HepG2 (cell line): Measurements from ENCODE around the gene SERTAD1. TPM values are rescaled to one million over a fixed set of nuclear protein-coding genes. Genes with fewer than 3 reads are reported as not detected.

Experiments
- BRF2 ChIP-seq: sonication (generic); formaldehyde crosslinking; IDR thresholded peaks from 2 replicates; pipeline ENCODE4 v1.8.1; 2022; ENCODE audit warnings: mild to moderate bottlenecking, missing genetic modification reagents
- CSRNP1 ChIP-seq: sonication (generic); formaldehyde crosslinking; IDR thresholded peaks from 2 replicates; pipeline ENCODE4 v1.8.1; 2023; ENCODE audit warnings: mild to moderate bottlenecking, missing genetic modification reagents
- FOXK2 ChIP-seq: fragments of 450-650 bp; IDR thresholded peaks from 2 replicates; pipeline ENCODE4 v1.6.1; 2016
- GTF3A ChIP-seq: sonication (generic); formaldehyde crosslinking; conservative IDR thresholded peaks from 2 replicates; pipeline ENCODE4 v1.4.0; 2020; ENCODE audit warnings: mild to moderate bottlenecking, missing genetic modification reagents
- HNRNPH1 ChIP-seq: fragments of 200-400 bp; formaldehyde crosslinking; optimal IDR thresholded peaks from 2 replicates; pipeline ENCODE3; 2017; ENCODE audit warnings: mild to moderate bottlenecking, low read depth, low read length
- KDM4B ChIP-seq: sonication (generic); formaldehyde crosslinking; IDR thresholded peaks from 2 replicates; pipeline ENCODE4 v1.4.0; 2020; ENCODE audit warnings: missing genetic modification reagents
- MYC ChIP-seq: sonication (generic); formaldehyde crosslinking; IDR thresholded peaks from 2 replicates; pipeline ENCODE4 v1.9.0; 2021; ENCODE audit warnings: missing genetic modification reagents, borderline replicate concordance
- ONECUT2 ChIP-seq: sonication (generic); formaldehyde crosslinking; IDR thresholded peaks from 2 replicates; pipeline ENCODE4 v1.4.0; 2020; ENCODE audit warnings: missing genetic modification reagents
- PRDM15 ChIP-seq: sonication (generic); formaldehyde crosslinking; IDR thresholded peaks from 2 replicates; pipeline ENCODE4 v1.4.0; 2020; ENCODE audit warnings: missing genetic modification reagents
- TBP ChIP-seq: sonication (generic); formaldehyde crosslinking; IDR thresholded peaks from 2 replicates; pipeline ENCODE4 v1.5.0; 2020; ENCODE audit warnings: missing genetic modification reagents
- TRIM22 ChIP-seq: fragments of 450-650 bp; IDR thresholded peaks from 2 replicates; pipeline ENCODE4 v1.6.1; 2017
- ZNF121 ChIP-seq: sonication (generic); formaldehyde crosslinking; IDR thresholded peaks from 2 replicates; pipeline ENCODE4 v1.5.0; 2020; ENCODE audit warnings: mild to moderate bottlenecking, missing genetic modification reagents
- ZNF280D ChIP-seq: sonication (generic); formaldehyde crosslinking; IDR thresholded peaks from 2 replicates; pipeline ENCODE4 v1.5.1; 2020; ENCODE audit warnings: mild to moderate bottlenecking, missing genetic modification reagents
- ZNF3 ChIP-seq: IDR thresholded peaks from 2 replicates; pipeline ENCODE4 v1.7.0; 2017; ENCODE audit warnings: inconsistent platforms
- ZNF33A ChIP-seq: sonication (generic); formaldehyde crosslinking; IDR thresholded peaks from 2 replicates; pipeline ENCODE4 v1.5.1; 2020; ENCODE audit warnings: missing genetic modification reagents, mild to moderate bottlenecking, moderate library complexity, borderline replicate concordance
- ZNF564 ChIP-seq: sonication (generic); formaldehyde crosslinking; IDR thresholded peaks from 2 replicates; pipeline ENCODE4 v1.8.1; 2023; ENCODE audit warnings: mild to moderate bottlenecking, missing genetic modification reagents
- ZNF777 ChIP-seq: sonication (generic); formaldehyde crosslinking; IDR thresholded peaks from 2 replicates; pipeline ENCODE4 v1.4.0; 2020; ENCODE audit warnings: missing genetic modification reagents
- ZNF780A ChIP-seq: sonication (generic); formaldehyde crosslinking; IDR thresholded peaks from 2 replicates; pipeline ENCODE4 v1.8.0; 2022; ENCODE audit warnings: mild to moderate bottlenecking, missing genetic modification reagents, moderate library complexity
- ZNF839 ChIP-seq: sonication (generic); formaldehyde crosslinking; IDR thresholded peaks from 2 replicates; pipeline ENCODE4 v1.4.0; 2020; ENCODE audit warnings: missing genetic modification reagents, mild to moderate bottlenecking, borderline replicate concordance
- polyA plus RNA-seq, 8 experiments: library from polyadenylated mRNA; depleted of rRNA in 3 of 8; stranded (reverse) in 7 of 8; unstranded in 1 of 8; fragments of >200 nt; fragmentation: Illumina TruSeq in 4 of 8; extraction: Trizol in 4 of 8; gene quantifications; 2 replicates each; pipeline versions ENCODE4 v1.2.1 to v1.2.3, GENCODE V29; 2011 to 2016; ENCODE audit warnings: low read depth in 4 of 8, missing spikeins in 1 of 8, mixed read lengths in 1 of 8; ENCODE audit not compliant: insufficient read depth in 1 of 8
- total RNA-seq, 5 experiments: library from RNA; depleted of rRNA; stranded (reverse); fragments of >200 nt; fragmentation: Illumina TruSeq; extraction: Trizol; gene quantifications; 2 replicates each; pipeline ENCODE4 v1.2.3, GENCODE V29; 2016; ENCODE audit warnings: low read depth in 1 of 5

SERTAD1 gene
- total and polyA plus RNA-seq, 2 of the 13 experiments (the other 11 are each of a cell fraction or from before 2014, with no cell fraction given): 4.3 to 4.5 TPM

- TF ChIP-seq PRDM15 (no peak), ZNF33A (CRISPR knock-in tag) (no peak), ZNF780A (CRISPR knock-in tag) (no peak), ZNF121 (CRISPR knock-in tag) (no peak), ZNF3 (CRISPR knock-in tag) (no peak), GTF3A (CRISPR knock-in tag) (no peak), ZNF280D (CRISPR knock-in tag) (no peak), ZNF564 (CRISPR knock-in tag) (no peak), HNRNPH1 (no peak), ONECUT2 (CRISPR knock-in tag) (no peak), KDM4B (CRISPR knock-in tag) (no peak), CSRNP1 (CRISPR knock-in tag) (no peak), FOXK2 (no peak), ZNF777 (CRISPR knock-in tag) (peak; percentile 96), BRF2 (CRISPR knock-in tag) (0 out of 2 replicates have a peak, but pooled peaks have one; percentile 41), MYC (CRISPR knock-in tag) (peak; percentile 76), TBP (CRISPR knock-in tag) (no peak), TRIM22 (no peak), ZNF839 (CRISPR knock-in tag) (no peak)
Observed at GRCh38 chr19:40443131-40443999, 17.6 kb upstream of the SERTAD1 start (continued).
